GM19324 (cell line): ENCODE measurements around the gene XPNPEP1.

Experiments used
- ATAC-seq: cut with Tn5 transposase; IDR thresholded peaks from one replicate; pipeline ENCODE4 v1.9.1; 2021; ENCODE audit warnings: mild to moderate bottlenecking, moderate library complexity; ENCODE audit not compliant: unreplicated experiment, low FRiP score

XPNPEP1 gene

GRCh38 chr10:109831846-109832245 is 91.5 kb downstream of the XPNPEP1 start:
- ATAC-seq, result no peak

- ATAC-seq, result no peak
Observed at GRCh38 chr10:109824206-109824605, 99.1 kb downstream of the XPNPEP1 start.

GRCh38 chr10:109823196-109823595 is 100.1 kb downstream of the XPNPEP1 start:
- ATAC-seq, result no peak

- no peak for ATAC-seq
Observed at GRCh38 chr10:109821672-109822071, 101.6 kb downstream of the XPNPEP1 start.

GRCh38 chr10:109820620-109821405 is 102.5 kb downstream of the XPNPEP1 start:
- ATAC-seq, result no peak

GRCh38 chr10:109819807-109820206 is 103.5 kb downstream of the XPNPEP1 start:
- no peak for ATAC-seq
